Measurements from ENCODE around the gene IFITM1.
A peak's percentile ranks its signal among the peaks of the same experiment; 100 is the strongest.
"Not testable (repeated sequence)": the region's sequence is repeated elsewhere in the genome, so short reads cannot be mapped to it uniquely, and the experiment has no call there.

The IFITM1 gene

DNA sequence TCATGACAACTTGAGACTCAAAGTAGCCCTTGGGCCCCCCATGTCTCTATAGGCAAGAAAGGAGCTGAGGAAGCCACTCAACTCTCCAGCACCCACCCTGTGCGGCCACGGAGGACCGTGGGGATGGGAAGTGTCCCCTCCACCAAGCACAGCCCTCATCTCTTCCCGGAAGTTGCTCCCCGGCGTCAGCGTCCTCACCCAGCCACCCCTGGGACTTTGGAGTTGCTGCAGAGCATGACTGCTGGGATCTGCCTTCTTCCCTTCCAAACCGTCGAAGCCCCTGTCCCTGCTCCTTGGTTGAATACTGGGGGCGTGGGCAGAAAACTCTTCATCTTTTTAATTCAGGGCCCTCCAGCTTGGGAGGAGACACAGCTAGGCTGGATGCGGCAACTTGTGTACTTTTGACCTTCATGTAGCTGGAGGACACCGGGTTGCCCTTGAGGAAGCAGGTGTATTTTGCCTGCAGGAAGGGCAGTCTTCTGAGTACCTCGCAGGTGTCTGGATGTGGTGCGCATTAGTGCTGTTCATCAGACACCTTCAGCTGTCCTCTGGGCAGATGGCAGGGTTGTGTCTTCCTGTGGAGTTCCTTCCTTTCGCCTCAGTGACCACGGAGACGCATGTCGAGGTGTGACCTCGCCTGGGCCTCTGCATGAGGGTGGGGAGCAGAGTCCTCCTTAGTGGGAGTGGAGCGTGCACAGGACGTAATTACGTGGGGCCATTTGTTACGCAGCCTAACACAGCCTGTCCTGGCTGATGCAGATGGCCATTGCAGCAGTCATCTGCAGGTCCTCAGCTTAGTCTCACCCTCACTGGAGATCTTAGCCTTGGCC lies 19.0 kb downstream of the IFITM1 start:
- Mint-ChIP-seq H3K27ac (peak overlapping the region in 1 of 2 donors; percentile 67), H3K4me1 (peaks cover 80% of the 10 kb centered on the region), H3K27me3 (no peaks in the 10 kb centered on the region), H3K9me3 (no peaks in the 10 kb centered on the region), H3K4me3 (peak overlapping the region in 1 of 2 donors; percentile 0)
- ATAC-seq = no peak
- peak in 1 of 2 donors; percentile 4 for DNase-seq

DNA sequence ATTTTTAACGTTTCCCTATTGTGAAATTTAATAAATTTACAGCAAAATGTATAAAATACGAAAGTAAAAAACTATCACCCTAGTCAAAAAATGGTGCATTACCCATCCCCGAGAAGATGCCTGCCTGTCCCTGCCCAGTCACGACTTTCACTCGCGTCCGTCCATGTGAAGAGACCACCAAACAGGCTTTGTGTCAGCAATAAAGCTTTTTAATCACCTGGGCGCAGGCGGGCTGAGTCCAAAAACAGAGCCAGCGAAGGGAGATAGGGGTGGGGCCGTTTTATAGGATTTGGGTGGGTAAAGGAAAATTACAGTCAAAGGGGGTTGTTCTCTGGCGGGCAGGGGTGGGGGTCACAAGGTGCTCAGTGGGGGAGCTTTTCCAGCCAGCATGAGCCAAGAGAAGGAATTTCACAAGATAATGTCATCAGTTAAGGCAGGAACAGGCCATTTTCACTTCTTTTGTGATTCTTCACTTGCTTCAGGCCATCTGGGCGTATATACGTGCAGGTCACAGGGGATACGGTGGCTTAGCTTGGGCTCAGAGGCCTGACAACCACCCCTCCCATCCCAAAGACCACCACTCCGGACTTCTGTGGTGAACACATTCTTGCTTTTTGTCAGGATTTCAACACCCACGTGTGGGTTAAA lies 19.9 kb downstream of the IFITM1 start:
- H3K9me3 Mint-ChIP-seq, H3K27ac Mint-ChIP-seq, H3K27me3 Mint-ChIP-seq, H3K4me3 Mint-ChIP-seq, ATAC-seq: not testable (repeated sequence)
- DNase-seq = peak in 1 of 2 donors; percentile 2
- H3K4me1 Mint-ChIP-seq = peaks cover 75% of the 10 kb centered on the region

DNA sequence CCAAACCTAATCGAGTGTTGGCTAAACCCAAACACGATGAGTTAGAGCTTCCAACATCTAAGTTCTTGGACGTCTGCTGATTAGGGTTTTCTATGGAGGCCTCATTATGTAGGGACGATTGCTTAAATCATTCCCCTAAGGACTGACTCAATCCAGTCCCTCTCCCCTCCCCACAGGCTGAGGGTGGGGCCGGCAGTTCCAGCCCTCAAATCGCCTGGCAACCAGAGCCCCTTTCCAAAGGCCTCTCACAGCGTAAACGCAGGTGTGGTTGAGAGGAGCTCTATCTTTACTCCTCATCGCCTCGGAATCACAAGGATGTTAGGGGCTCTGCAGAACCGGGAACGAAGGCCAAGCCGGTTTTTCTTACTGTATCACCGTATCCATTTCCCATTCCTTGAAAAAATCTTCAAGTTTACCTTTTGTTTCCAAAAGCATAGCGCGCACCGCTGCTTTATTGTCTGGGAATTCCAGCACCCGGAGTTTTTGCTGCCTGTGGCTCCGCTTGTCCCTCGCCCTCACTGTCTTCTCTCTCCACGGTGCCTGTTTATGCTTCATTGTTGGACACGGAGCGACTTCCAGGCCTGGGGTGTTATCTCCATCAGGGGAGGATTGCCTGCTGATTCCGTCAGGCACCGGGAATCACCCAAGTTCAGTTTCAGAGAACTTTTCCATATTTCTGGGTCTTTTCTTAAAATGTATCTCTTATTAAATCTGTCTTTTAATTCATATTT lies 20.6 kb downstream of the IFITM1 start:
- Mint-ChIP-seq H3K27me3 (no peaks in the 10 kb centered on the region), H3K4me3 (no peak overlapping the region), H3K27ac (no peak overlapping the region), H3K9me3 (no peaks in the 10 kb centered on the region), H3K4me1 (peaks cover 68% of the 10 kb centered on the region)
- no peak for ATAC-seq
- peak in 1 of 2 donors; percentile 5 for DNase-seq

DNA sequence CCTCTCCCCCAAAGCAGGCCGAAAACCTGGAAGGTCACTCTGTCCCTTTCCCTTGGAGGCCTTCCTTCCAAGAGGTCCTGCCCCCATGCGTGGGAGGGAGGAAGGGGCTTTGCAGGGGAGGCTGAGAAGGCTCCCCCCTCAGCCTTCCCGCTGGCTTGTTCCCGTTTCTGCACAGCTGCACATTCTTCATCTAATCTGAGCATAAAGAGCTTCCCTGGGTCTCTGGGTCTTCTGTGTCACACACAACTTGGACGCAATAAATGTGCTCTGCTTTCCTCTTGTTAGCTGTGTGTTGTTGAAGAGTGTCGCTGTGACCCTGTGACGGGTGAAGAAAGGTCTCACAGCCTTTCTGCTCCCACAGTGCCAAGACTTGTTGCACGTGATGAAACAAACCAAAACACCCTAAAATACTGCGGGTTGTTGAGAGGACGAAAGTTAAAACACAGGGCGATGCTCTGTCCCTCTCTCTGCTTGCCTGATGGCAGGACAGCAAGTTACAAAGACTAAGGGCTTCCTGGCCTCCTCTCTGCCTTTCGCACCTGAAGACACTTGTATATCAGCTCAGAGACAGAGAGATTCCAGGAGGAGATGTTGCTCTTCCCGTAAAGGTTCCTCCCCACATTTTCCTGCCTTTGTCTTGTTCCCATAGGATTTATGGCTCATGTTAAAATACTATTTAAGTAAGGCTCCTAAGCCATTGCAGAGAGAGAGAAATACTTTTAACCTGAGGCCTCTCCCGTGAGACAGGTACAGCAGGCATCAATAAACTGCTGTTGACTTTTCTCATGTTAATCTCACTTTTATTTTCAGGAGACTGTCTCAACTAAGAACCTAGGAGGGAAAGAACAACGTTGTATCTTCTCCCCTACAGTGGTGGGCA lies 22.2 kb downstream of the IFITM1 start:
- DNase-seq (no peak), ATAC-seq (no peak)
- H3K27ac Mint-ChIP-seq = peak overlapping the region in 1 of 2 donors; percentile 20
- H3K4me3 Mint-ChIP-seq = no peak overlapping the region
- H3K4me1 Mint-ChIP-seq = peaks cover 59% of the 10 kb centered on the region
- no peaks in the 10 kb centered on the region for H3K27me3 Mint-ChIP-seq
- peaks cover 0 to 6% of the 10 kb centered on the region in 2 donors for H3K9me3 Mint-ChIP-seq

DNA sequence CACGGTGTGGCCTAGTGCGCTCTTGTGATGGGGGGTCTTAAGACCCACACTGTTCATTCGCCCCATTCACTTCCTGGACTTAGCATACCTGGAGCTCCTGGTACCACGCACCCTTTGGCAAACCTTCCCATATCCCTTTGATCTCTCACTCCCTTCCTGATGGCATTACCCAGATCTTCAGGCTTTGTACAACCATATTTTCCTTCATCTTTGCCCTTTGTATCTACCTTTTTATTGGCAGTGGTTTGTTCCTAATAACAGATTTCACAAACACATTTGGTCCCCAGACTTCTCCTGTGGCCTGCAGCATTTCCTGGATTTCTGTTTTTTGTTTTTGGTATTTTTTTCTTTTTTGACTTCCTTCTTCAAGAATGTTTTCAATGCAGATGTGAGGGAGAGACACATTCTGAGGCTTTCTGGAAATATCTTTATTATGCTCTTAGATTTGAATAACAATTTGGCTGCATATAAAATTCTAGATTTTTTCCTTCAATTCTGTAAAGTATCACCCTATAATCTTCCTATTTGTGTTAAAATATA lies 22.9 kb downstream of the IFITM1 start:
- H3K27me3 Mint-ChIP-seq = no peaks in the 10 kb centered on the region
- H3K27ac Mint-ChIP-seq = no peak overlapping the region
- H3K4me3 Mint-ChIP-seq = no peak overlapping the region
- no peak for ATAC-seq
- no peak for DNase-seq
- H3K9me3 Mint-ChIP-seq = peaks cover 0 to 8% of the 10 kb centered on the region in 2 donors
- peaks cover 59% of the 10 kb centered on the region for H3K4me1 Mint-ChIP-seq

DNA sequence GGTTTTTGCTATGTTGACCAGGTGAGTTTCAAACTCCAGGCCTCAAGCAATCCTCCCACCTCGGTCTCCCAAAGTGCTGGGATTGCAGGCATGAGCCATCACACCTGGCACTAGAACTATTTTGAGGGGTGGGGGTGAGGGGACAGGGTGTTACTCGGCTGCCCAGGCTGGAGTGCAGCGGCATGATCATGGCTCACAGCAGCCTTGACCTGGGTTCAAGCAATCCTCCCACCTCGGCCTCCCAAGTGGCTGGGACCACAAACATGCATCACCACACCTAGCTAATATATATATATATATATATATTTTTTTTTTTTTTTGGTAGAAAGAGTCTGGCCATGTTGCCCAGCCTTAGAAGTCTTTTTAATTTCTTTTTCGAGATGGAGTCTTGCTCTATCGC lies 23.9 kb downstream of the IFITM1 start:
- H3K9me3 Mint-ChIP-seq = peaks cover 0 to 8% of the 10 kb centered on the region in 2 donors
- H3K27ac Mint-ChIP-seq = no peak overlapping the region
- DNase-seq (no peak), ATAC-seq (no peak)
- H3K4me1 Mint-ChIP-seq = peaks cover 59% of the 10 kb centered on the region
- no peak overlapping the region for H3K4me3 Mint-ChIP-seq
- no peaks in the 10 kb centered on the region for H3K27me3 Mint-ChIP-seq

DNA sequence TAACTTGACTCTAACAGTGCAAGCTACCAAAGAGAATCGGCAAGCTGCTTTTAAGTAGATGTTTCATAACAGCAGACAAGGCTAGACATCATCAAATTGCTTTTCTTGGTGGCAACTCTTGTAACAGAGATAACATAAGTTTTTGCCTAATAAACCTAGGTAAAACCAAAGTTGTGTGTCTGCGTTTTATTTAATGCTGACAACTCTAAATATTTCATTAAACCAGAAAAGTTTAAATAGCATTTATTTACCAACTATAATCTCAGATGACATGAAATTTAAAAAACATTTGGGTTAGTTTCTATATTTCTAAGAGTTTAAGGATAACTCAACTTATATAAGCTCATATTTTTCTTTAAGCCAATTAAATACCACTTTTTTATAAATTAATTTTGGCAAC lies 26.1 kb downstream of the IFITM1 start:
- peaks cover 50% of the 10 kb centered on the region for H3K4me1 Mint-ChIP-seq
- no peak overlapping the region for H3K27ac Mint-ChIP-seq
- DNase-seq (no peak), ATAC-seq (no peak)
- H3K9me3 Mint-ChIP-seq = peaks cover 0 to 8% of the 10 kb centered on the region in 2 donors
- no peak overlapping the region for H3K4me3 Mint-ChIP-seq
- no peaks in the 10 kb centered on the region for H3K27me3 Mint-ChIP-seq

DNA sequence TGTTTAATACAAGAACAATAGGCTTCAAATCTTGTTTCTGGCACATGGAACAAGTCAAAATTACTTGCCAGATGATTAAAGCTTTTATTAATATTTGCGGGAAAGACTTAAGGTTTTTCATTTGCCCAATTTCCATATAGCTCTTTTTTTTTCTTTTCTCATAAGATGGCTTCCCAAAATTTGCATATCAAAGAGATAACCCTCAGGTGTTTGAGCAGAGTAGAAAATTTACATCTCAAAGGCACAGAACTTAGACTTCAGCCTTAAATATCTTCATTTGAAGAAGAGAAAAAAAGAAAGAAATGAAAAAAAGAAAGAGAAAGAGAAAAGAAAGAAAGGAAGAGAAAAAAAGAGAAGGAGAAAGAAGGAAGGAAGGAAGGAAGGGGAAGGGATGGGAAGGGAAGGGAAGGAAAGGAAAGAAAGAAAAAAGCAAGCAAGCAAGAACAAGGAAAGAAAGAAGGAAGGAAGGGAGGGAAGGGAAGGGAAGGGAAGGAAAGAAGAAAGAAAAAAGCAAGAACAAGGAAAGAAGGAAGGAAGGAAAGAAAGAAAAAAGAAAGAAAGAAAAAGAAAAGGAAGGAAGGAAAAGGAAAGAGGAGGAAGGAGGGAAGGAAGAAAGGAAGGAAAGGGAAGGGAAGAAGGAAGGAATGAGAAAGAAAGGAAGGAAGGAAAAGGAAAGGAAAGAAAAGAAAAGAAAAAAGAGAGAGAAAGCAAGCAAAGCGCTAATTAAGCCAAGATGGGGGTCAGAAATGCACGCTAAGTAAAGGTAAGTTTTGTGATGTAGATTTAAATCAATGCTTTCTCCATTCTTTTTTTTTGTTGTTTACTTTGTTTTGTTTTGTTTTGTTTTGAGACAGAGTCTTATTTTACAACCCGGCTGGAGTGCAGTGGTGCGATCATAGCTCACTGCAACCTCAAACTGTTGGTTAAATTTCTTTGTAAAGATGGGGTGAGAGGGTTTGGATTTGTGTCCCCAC lies 27.0 kb downstream of the IFITM1 start:
- Mint-ChIP-seq H3K4me3 (no peak overlapping the region), H3K9me3 (peaks cover 0 to 8% of the 10 kb centered on the region in 2 donors), H3K4me1 (peaks cover 43% of the 10 kb centered on the region), H3K27ac (no peak overlapping the region), H3K27me3 (no peaks in the 10 kb centered on the region)
- DNase-seq = no peak
- ATAC-seq = no peak

DNA sequence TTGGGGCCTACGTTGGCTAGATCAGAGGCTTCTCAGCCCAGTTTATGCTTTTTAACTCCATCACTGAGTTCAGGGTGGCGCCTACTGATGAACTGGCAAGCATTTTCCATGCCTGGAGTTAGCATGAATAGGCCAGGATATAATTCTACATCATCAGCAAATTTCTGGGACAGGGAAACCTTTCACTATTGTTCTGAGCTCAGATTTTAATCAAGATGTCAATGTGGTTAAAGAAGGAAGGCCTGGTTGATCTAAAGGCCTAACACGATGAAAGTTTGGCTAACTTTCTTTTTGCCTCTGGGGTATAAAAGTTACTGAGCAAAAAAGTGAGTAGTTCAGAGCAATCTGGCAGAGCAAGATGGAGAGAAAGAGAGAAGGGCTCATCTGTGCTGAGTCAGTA lies 28.5 kb downstream of the IFITM1 start:
- Mint-ChIP-seq H3K4me3 (no peak overlapping the region), H3K27ac (no peak overlapping the region), H3K9me3 (peaks cover 0 to 8% of the 10 kb centered on the region in 2 donors), H3K27me3 (no peaks in the 10 kb centered on the region), H3K4me1 (peaks cover 28% of the 10 kb centered on the region)
- no peak for ATAC-seq
- DNase-seq = no peak

DNA sequence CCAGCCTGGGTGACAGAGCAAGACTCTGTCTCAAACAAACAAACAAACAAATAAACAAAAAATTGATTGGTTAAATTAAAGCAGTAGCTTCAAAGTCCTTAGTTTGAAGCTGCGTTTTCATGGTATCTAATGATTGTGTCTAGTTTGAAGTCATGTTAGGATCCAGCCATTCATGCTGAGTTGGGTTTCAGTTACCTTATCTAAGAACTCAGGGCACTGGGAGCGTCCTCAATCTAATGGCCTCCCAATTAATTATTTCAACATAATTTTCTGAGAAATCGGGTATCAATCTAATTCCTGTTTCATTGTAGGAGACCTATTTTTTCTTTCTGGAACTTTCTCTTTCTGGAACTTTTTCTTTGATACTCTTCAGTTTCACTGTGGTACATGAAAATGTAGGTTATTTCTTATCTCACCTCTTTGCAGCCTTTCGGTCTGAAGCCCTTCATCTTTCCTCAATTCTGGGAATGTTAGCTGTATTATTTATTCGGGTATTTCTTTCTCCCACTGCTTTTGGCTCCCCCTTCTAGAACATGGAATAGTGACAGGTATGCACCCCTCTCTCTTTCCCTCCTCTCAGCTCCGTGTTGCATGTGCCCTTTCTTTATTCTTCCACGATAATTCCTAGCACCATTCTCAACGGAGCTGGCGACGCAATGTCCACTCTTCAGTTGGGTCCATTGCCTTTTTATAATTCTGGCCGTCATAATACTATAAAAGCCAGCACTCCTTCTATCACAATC lies 31.2 kb downstream of the IFITM1 start:
- Mint-ChIP-seq H3K4me1 (peaks cover 30% of the 10 kb centered on the region), H3K27me3 (no peaks in the 10 kb centered on the region), H3K9me3 (peaks cover 0 to 8% of the 10 kb centered on the region in 2 donors), H3K27ac (peak overlapping the region in 1 of 2 donors; percentile 55), H3K4me3 (no peak overlapping the region)
- no peak for ATAC-seq
- DNase-seq = no peak

DNA sequence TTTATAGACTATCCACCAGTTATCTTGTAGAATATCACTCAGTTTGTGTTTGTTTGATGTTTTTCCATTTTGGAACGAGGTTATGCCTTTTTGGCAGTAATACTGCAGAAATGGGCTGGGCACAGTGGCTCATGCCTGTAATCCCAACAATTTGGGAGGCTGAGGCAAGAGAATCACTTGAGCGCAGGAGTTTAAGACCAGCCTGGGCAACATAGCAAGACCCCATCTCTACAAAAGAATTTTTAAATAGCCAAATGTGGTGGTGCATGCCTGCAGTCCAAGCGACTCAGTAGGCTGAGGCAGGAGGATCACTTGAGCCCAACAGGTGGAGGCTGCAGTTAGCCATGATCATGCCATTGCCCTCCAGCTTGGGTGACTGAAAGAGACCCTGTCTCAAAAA lies 32.7 kb downstream of the IFITM1 start:
- ATAC-seq = no peak
- DNase-seq = no peak
- no peaks in the 10 kb centered on the region for H3K27me3 Mint-ChIP-seq
- H3K4me3 Mint-ChIP-seq = no peak overlapping the region
- H3K27ac Mint-ChIP-seq = peak overlapping the region in 1 of 2 donors; percentile 71
- peaks cover 32% of the 10 kb centered on the region for H3K4me1 Mint-ChIP-seq
- H3K9me3 Mint-ChIP-seq = no peaks in the 10 kb centered on the region

DNA sequence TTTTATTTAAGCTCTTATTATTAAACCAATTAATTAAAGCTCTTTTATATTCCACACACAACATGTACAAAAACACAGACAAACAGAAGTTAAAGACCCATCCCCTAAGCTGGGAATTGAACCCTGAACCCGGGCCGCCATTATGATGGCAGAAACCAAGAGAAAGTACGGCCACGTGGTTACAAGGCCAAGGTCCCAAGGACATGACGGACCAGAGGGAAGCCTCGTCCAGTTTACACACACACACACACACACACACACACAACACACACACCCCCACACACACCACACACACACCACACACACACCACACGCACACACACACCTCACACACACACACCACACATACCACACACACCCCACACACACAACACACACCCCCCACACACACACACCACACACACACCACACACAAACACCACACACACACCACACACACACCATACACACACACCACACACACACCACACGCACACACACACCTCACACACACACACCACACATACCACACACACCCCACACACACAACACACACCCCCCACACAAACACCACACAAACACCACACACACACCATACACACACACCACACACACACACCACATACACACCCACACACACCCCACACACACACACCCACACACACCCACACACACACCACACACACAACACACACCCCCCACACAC lies 35.6 kb downstream of the IFITM1 start:
- not testable (repeated sequence) for ATAC-seq, DNase-seq, H3K9me3 Mint-ChIP-seq, H3K27me3 Mint-ChIP-seq, H3K4me3 Mint-ChIP-seq
- Mint-ChIP-seq H3K27ac (peak overlapping the region in 1 of 2 donors; percentile 42), H3K4me1 (peaks cover 43% of the 10 kb centered on the region)

Measured in stimulated activated naive CD8-positive, alpha-beta T cell treated with anti-CD3 and anti-CD28 coated beads, Interleukin-15, amount 100 ng/mL, for 72 hours (primary cell).